Hepatocyte (in vitro differentiated cells): ENCODE results near the gene RUNDC3A.

ENCODE experiments used
- EZH2 ChIP-seq: fragments of 200-600 bp; sonication (generic); IDR thresholded peaks from 2 replicates; pipeline ENCODE4 v1.6.1; 2016; ENCODE audit warnings: antibody characterized with exemption, mild to moderate bottlenecking, borderline replicate concordance
- TF ChIP-seq, protein P1 (sequence below): fragments of 200-600 bp; sonication (generic); IDR thresholded peaks from 2 replicates; pipeline ENCODE4 v1.5.1; 2016; ENCODE audit warnings: antibody characterized with exemption, mild to moderate bottlenecking; ENCODE audit not compliant: poor library complexity

DNA sequence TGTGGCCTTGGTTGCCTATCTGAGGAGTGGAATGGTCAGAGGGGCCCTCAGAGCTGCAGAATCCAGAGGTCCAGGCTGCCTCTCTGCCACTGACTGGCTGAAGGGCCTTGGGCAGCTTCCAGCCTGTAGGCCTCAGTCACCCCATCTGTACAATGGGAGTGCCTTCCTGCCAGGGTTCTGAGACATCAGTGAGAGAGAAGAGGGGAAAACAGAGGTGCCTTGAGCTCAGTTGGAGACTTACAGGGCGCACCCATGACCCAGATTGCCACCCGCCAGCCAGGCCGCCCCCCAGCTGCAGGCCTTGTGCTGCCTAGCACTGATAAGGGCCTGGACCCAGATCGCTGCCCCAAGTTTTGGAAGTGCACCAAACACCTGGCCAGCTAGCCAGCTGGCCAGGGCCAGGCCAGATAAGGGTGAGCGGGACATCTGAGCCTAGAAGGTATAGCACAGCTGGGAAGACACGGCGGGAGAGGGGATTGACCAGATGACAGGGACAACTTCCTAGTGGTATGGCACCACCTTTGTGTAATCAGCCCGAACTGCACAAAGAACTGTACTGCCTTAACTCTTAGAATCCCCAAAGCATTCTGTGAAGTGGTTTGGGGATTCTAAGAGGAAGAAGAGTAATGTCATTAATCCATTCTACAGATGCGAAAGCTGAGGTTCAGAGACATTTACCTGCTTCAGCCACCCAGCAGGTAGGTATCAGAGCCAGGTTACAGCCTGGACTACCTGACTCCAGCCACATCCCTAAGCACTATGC is 41.8 kb upstream of the RUNDC3A start:
- TF ChIP-seq, protein P1, sequence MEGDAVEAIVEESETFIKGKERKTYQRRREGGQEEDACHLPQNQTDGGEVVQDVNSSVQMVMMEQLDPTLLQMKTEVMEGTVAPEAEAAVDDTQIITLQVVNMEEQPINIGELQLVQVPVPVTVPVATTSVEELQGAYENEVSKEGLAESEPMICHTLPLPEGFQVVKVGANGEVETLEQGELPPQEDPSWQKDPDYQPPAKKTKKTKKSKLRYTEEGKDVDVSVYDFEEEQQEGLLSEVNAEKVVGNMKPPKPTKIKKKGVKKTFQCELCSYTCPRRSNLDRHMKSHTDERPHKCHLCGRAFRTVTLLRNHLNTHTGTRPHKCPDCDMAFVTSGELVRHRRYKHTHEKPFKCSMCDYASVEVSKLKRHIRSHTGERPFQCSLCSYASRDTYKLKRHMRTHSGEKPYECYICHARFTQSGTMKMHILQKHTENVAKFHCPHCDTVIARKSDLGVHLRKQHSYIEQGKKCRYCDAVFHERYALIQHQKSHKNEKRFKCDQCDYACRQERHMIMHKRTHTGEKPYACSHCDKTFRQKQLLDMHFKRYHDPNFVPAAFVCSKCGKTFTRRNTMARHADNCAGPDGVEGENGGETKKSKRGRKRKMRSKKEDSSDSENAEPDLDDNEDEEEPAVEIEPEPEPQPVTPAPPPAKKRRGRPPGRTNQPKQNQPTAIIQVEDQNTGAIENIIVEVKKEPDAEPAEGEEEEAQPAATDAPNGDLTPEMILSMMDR: no peak
- TF ChIP-seq EZH2: no peak
